Upper lobe of right lung (tissue), 1 donor: ENCODE measurements around the gene SERPINA5. TPM values are rescaled to one million over a fixed set of nuclear protein-coding genes. Genes with fewer than 3 reads are reported as not detected.

Source experiments
- ATAC-seq: fragments of 200-7000 bp; cut with Tn5 transposase; one replicate; pipeline ENCODE4 v1.9.1; 2020; ENCODE audit warnings: mild to moderate bottlenecking, moderate library complexity
- DNase-seq: peaks from one replicate; pipeline ENCODE4 v3.0.0-alpha.2; 2020
- H3K27ac ChIP-seq: fragments of 200-600 bp; one replicate; pipeline ENCODE4 v1.8.0; 2022
- H3K27me3 ChIP-seq: fragments of 200-600 bp; one replicate; pipeline ENCODE4 v1.8.0; 2022; ENCODE audit warnings: mild to moderate bottlenecking
- H3K36me3 ChIP-seq: fragments of 200-600 bp; one replicate; pipeline ENCODE4 v1.8.0; 2022
- H3K4me1 ChIP-seq: fragments of 200-600 bp; one replicate; pipeline ENCODE4 v1.8.0; 2022
- H3K4me3 ChIP-seq: fragments of 200-600 bp; one replicate; pipeline ENCODE4 v1.8.0; 2022; ENCODE audit warnings: mild to moderate bottlenecking
- H3K9me3 ChIP-seq: fragments of 200-600 bp; one replicate; pipeline ENCODE4 v1.8.0; 2022
- intact Hi-C: fragments of 100-400 bp; cut with DNase I; formaldehyde crosslinking; loops from one replicate; pipeline ENCODE4 v1.11.0; 2022
- total RNA-seq: library from RNA; stranded (reverse); fragmentation: NEBNext Ultra II Directional; extraction: Animal tissue kit (Norgen Biotek cat#: 25700); gene quantifications from one replicate; pipeline ENCODE4 v1.2.1, GENCODE V29; 2021
- TF ChIP-seq, protein P1 (sequence below): fragments of 200-600 bp; IDR thresholded peaks from one replicate; pipeline ENCODE4 v1.8.0; 2022; ENCODE audit warnings: antibody characterized with exemption
- donor health status: DM: no; HTN: yes; CAD: no; lungs with severe emphysema.

Gene SERPINA5
- total RNA-seq, 1 donor from 2014 or later = 0.41 TPM

DNA sequence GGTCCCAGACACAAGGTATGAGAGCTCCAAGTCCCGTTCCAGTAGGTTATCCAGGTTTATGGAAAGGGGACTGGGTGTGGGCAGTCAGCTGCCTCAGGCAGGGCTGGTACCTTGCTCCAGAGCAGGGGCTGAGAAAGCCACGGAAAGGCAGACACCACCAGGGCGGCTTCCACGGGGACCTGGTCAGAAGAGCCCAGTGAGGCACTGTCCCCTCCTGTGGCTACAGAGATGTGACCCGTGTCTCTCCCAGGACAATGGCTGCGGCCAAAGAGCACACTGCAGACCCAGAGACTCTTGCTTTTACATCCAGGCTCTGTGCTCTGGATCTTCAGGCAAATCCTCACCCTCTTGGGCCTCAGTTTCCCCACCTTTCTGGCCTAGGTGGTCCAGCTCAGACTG lies 11.2 kb upstream of the SERPINA5 start:
- Histone ChIP-seq H3K4me1 (no peaks in the 10 kb centered on the region), H3K36me3 (no peaks in the 10 kb centered on the region), H3K27me3 (no peaks in the 10 kb centered on the region), H3K9me3 (no peaks in the 10 kb centered on the region), H3K4me3 (no peak overlapping the region), H3K27ac (no peak overlapping the region)
- intact Hi-C loops = no loop called here
- ATAC-seq (no peak), DNase-seq (no peak)
- TF ChIP-seq, protein P1, sequence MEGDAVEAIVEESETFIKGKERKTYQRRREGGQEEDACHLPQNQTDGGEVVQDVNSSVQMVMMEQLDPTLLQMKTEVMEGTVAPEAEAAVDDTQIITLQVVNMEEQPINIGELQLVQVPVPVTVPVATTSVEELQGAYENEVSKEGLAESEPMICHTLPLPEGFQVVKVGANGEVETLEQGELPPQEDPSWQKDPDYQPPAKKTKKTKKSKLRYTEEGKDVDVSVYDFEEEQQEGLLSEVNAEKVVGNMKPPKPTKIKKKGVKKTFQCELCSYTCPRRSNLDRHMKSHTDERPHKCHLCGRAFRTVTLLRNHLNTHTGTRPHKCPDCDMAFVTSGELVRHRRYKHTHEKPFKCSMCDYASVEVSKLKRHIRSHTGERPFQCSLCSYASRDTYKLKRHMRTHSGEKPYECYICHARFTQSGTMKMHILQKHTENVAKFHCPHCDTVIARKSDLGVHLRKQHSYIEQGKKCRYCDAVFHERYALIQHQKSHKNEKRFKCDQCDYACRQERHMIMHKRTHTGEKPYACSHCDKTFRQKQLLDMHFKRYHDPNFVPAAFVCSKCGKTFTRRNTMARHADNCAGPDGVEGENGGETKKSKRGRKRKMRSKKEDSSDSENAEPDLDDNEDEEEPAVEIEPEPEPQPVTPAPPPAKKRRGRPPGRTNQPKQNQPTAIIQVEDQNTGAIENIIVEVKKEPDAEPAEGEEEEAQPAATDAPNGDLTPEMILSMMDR = no peak

DNA sequence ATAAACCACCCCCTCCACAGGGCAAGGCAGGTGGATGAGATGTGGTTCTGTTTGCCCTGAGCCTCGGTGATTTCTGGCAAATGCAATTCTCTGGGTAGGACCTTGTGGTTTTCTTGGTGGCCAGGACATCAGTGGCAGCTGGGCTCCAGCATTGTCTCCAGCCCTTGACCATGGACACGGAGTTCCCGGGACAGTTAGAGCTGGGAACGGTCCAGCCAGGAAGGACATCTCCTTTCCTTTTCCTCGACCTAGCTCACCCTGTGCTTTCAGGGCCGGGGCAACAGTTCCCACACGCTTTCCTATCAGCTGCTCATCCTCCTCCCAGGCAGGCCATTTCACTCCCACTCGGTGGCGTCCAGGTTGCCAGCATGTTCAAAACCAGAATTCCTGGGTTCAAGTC lies 10.8 kb upstream of the SERPINA5 start:
- ATAC-seq (no peak), DNase-seq (no peak)
- Histone ChIP-seq H3K27me3 (no peaks in the 10 kb centered on the region), H3K27ac (no peak overlapping the region), H3K4me3 (no peak overlapping the region), H3K36me3 (no peaks in the 10 kb centered on the region), H3K9me3 (no peaks in the 10 kb centered on the region), H3K4me1 (no peaks in the 10 kb centered on the region)
- TF ChIP-seq, protein P1 = no peak
- intact Hi-C loops = no loop called here

DNA sequence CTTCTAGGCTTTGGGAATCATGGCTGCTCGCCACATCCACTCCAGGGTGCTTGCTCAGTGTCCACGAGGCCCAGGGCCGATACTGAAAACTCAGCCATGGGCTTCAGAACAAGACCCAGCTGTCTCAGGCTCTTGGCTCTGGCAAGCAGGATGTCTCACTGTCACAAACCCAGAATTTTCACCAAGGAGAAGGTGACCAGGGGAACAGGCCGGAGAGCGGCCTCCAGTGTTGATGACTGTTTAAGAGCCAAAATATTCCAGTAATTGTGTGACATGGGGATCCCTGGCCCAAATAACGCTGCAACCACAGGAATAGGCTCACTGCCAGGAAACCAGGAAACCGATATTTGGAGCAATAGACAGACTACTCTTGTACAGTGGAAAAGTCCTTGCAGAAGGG lies 9.8 kb upstream of the SERPINA5 start:
- DNase-seq (no peak), ATAC-seq (no peak)
- TF ChIP-seq, protein P1 = no peak
- Histone ChIP-seq H3K36me3 (no peaks in the 10 kb centered on the region), H3K4me1 (no peaks in the 10 kb centered on the region), H3K27me3 (no peaks in the 10 kb centered on the region), H3K27ac (no peak overlapping the region), H3K4me3 (no peak overlapping the region), H3K9me3 (no peaks in the 10 kb centered on the region)
- intact Hi-C loops = no loop called here

DNA sequence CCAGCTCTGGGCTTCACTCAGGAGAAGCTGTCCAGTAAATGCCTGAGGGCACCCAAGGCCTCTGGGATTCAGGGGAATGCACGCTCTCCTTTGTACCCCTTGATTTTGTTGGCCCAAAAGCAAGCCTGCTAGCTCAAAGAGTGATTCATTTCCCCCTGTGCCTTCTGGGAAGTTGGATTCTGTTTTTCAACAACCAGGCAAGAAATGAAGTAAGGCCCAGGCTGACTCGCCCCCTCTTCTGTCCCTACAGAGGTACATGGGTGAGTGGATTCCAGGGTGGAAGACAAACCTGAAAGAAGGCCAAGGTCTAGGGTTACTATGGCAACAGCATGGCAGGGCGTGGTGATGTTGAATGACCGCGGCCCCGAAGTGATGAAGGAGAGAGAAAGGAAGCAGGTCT lies 9.3 kb upstream of the SERPINA5 start:
- H3K27ac ChIP-seq = no peak overlapping the region
- no peak overlapping the region for H3K4me3 ChIP-seq
- H3K9me3 ChIP-seq = no peaks in the 10 kb centered on the region
- TF ChIP-seq, protein P1 = no peak
- intact Hi-C loops = no loop called here
- no peak for ATAC-seq
- no peaks in the 10 kb centered on the region for H3K27me3 ChIP-seq
- no peaks in the 10 kb centered on the region for H3K4me1 ChIP-seq
- no peak for DNase-seq
- H3K36me3 ChIP-seq = no peaks in the 10 kb centered on the region

DNA sequence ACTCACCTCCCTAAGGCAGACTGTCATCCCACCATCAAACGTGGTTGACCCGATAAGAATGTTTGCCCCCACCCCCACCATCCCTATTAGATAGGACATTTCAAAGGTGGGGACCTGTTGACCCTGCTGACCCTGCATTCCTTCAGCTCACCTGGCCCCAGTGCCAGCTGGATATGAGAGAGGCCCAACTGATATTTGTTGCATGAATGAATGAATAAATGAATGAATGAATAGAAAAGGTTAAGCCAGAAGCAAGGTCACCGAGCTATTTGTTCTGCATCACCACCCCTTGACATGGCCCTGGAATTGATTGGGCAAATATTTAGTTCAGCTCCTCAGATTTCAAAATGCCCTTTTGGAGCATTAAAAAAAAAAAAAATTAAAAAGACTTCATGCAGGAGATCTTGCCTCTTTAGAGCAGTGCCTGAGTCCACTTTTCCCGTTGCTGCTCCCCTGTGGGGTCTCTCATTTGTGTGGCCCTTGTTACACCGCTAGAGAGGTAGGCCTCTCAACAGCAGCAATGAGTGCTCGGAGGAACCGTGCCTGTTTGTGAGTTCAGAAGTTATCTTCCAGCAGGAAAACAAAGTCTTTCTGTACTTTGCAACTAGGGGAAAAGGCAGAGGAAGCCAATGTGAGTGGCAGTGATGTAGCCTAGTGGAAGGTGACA lies 8.5 kb upstream of the SERPINA5 start:
- intact Hi-C loops = no loop called here
- no peak overlapping the region for H3K4me3 ChIP-seq
- H3K36me3 ChIP-seq = no peaks in the 10 kb centered on the region
- no peaks in the 10 kb centered on the region for H3K4me1 ChIP-seq
- H3K9me3 ChIP-seq = no peaks in the 10 kb centered on the region
- TF ChIP-seq, protein P1 = no peak
- ATAC-seq = no peak
- no peak overlapping the region for H3K27ac ChIP-seq
- no peaks in the 10 kb centered on the region for H3K27me3 ChIP-seq
- no peak for DNase-seq
